ENCODE data around the gene SNUPN. TPM values are rescaled to one million over a fixed set of nuclear protein-coding genes. Genes with fewer than 3 reads are reported as not detected.

SNUPN gene
- total and polyA plus RNA-seq, 2 donors (not counting 1 experiment from before 2014, with no cell fraction given): 10.5 to 23.5 TPM

DNA sequence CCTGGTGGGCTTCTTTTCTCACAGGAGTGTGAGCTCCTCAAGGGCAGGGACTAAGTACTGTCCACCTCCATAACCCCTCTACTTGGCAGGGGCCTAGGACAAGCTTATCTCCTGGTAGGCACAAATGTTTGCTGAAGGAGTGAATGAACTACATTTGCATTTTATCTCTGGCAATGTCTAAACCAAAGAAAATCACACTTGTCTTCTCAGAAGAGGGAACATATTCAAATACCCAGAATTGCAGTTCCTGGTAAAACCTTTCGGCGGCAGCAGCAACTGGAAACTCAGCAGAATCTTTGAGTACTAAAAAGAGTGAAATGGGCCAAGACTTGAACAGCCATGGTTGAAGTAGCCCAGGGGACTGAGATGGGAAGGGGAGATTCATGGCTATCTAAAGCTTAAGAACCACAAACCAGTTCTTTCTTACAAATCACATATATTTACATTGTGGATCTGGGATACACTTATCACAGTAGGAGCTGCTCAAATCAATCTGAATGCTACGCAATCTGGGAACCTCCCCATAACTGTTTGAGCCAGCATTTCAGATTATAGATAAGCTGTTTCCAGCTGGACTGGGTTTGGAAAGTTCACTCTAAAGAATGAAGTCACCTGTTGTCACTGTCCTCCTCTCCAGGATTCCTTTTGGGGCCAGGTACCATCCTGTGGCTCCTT lies 27.7 kb downstream of the SNUPN start:
- TF ChIP-seq, protein P1, sequence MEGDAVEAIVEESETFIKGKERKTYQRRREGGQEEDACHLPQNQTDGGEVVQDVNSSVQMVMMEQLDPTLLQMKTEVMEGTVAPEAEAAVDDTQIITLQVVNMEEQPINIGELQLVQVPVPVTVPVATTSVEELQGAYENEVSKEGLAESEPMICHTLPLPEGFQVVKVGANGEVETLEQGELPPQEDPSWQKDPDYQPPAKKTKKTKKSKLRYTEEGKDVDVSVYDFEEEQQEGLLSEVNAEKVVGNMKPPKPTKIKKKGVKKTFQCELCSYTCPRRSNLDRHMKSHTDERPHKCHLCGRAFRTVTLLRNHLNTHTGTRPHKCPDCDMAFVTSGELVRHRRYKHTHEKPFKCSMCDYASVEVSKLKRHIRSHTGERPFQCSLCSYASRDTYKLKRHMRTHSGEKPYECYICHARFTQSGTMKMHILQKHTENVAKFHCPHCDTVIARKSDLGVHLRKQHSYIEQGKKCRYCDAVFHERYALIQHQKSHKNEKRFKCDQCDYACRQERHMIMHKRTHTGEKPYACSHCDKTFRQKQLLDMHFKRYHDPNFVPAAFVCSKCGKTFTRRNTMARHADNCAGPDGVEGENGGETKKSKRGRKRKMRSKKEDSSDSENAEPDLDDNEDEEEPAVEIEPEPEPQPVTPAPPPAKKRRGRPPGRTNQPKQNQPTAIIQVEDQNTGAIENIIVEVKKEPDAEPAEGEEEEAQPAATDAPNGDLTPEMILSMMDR (IDR thresholded peaks at IDR 0.05): no peak
- no peak for TF ChIP-seq EZH2 (IDR thresholded peaks at IDR 0.05; ENCODE audit: borderline replicate concordance, insufficient read depth, low read depth, low read length, poor library complexity, severe bottlenecking)
- Histone ChIP-seq H3K27me3 (replicated peaks in 1 of 4; ENCODE audit: control extremely low read depth in 1 of 4, control insufficient read depth in 3 of 4, insufficient read depth in 4 of 4, low read length in 3 of 4) (no peaks in the 10 kb centered on the region), H3K4me3 (ENCODE audit: control extremely low read depth in 1 of 5, extremely low read depth in 1 of 5, insufficient read depth in 1 of 5, low read depth in 2 of 5, low read length in 4 of 5) (no peak overlapping the region), H3K9ac (ENCODE audit: low read length) (no peak overlapping the region), H2AFZ (ENCODE audit: insufficient read depth, low read depth, low read length, poor library complexity, severe bottlenecking) (no peak overlapping the region), H3K36me3 (replicated peaks in 1 of 2; ENCODE audit: control extremely low read depth in 1 of 2, control insufficient read depth in 1 of 2, extremely low read depth in 1 of 2, insufficient read depth in 2 of 2, low read length in 1 of 2) (peaks cover 12 to 60% of the 10 kb centered on the region in 2 experiments), H3K4me1 (ENCODE audit: control insufficient read depth in 2 of 2, insufficient read depth in 2 of 2, low read length in 2 of 2) (no peaks in the 10 kb centered on the region), H4K20me1 (ENCODE audit: control insufficient read depth, insufficient read depth, low read length, poor library complexity, severe bottlenecking) (no peaks in the 10 kb centered on the region), H3K79me2 (ENCODE audit: control insufficient read depth, insufficient read depth, low read length) (no peaks in the 10 kb centered on the region), H3K27ac (ENCODE audit: low read length in 2 of 2) (no peak overlapping the region), H3K4me2 (replicated peaks; ENCODE audit: low read depth, low read length, poor library complexity, severe bottlenecking) (no peak overlapping the region), H3K9me3 (ENCODE audit: control extremely low read depth in 1 of 3, control insufficient read depth in 2 of 3, insufficient read depth in 1 of 3, low read length in 2 of 3) (no peaks in the 10 kb centered on the region)
- WGBS (ENCODE audit: insufficient coverage): 76% methylated on average over 3 of the region's 3 CpGs
- no peak overlapping the region for H3K27ac Mint-ChIP-seq
- ChIA-PET POLR2A (no interaction called here), CTCF (interaction anchor here (1.3 to 1.6 kb wide), 3 partner anchors 19 to 84 kb away, joined by 3 to 4 read pairs (median 4); partner anchors contain the start of genes PTPN9 and SNX33)
- ATAC-seq (ENCODE audit: low read depth) (no peak), DNase-seq (no peak)
- no peaks in the 10 kb centered on the region for H3K9me3 Mint-ChIP-seq (ENCODE audit: insufficient read depth)
- no peaks in the 10 kb centered on the region for H3K27me3 Mint-ChIP-seq
- H3K4me3 Mint-ChIP-seq: no peak overlapping the region
- H3K4me1 Mint-ChIP-seq: no peaks in the 10 kb centered on the region
- intact Hi-C loops (cut with micrococcal nuclease): no loop called here

DNA sequence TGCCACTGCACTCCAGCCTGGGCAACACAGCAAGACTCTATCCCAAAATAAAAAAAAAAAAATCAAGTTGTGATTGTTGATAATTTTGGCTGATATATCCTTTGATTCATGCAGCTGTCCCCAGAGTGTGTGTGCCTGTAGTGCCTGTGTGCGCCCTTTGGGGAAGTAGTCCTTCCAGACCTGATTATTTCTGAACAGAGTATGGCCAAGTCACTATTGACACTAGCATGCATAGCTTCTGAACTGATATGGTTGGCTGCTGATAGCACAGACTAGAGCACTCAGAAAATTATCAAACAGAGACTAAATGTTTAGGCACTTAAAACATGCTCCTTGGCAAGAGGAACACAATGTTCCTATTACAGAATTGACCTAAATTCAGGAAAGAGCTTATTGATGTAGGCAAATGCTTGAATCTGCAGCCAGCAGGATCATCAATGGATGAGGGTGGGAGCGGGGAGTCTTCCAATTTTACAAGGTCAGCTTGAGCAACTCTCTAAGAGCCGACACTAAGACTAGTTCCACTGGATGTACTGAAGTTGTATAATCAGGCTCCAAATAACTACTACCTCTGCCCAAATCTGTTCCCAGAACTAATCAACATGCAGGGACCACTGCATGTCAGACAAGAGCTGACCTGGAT lies 28.7 kb downstream of the SNUPN start:
- Mint-ChIP-seq H3K4me3 (no peak overlapping the region), H3K27me3 (no peaks in the 10 kb centered on the region), H3K9me3 (ENCODE audit: insufficient read depth) (no peaks in the 10 kb centered on the region), H3K4me1 (no peaks in the 10 kb centered on the region), H3K27ac (no peak overlapping the region)
- Histone ChIP-seq H3K9me3 (ENCODE audit: control extremely low read depth in 1 of 3, control insufficient read depth in 2 of 3, insufficient read depth in 1 of 3, low read length in 2 of 3) (no peaks in the 10 kb centered on the region), H3K9ac (ENCODE audit: low read length) (no peak overlapping the region), H3K4me1 (ENCODE audit: control insufficient read depth in 2 of 2, insufficient read depth in 2 of 2, low read length in 2 of 2) (no peaks in the 10 kb centered on the region), H3K4me3 (ENCODE audit: control extremely low read depth in 1 of 5, extremely low read depth in 1 of 5, insufficient read depth in 1 of 5, low read depth in 2 of 5, low read length in 4 of 5) (no peak overlapping the region), H3K4me2 (replicated peaks; ENCODE audit: low read depth, low read length, poor library complexity, severe bottlenecking) (no peak overlapping the region), H2AFZ (ENCODE audit: insufficient read depth, low read depth, low read length, poor library complexity, severe bottlenecking) (no peak overlapping the region), H4K20me1 (ENCODE audit: control insufficient read depth, insufficient read depth, low read length, poor library complexity, severe bottlenecking) (no peaks in the 10 kb centered on the region), H3K79me2 (ENCODE audit: control insufficient read depth, insufficient read depth, low read length) (no peaks in the 10 kb centered on the region), H3K36me3 (replicated peaks in 1 of 2; ENCODE audit: control extremely low read depth in 1 of 2, control insufficient read depth in 1 of 2, extremely low read depth in 1 of 2, insufficient read depth in 2 of 2, low read length in 1 of 2) (peaks cover 12 to 60% of the 10 kb centered on the region in 2 experiments), H3K27ac (ENCODE audit: low read length in 2 of 2) (no peak overlapping the region), H3K27me3 (replicated peaks in 1 of 4; ENCODE audit: control extremely low read depth in 1 of 4, control insufficient read depth in 3 of 4, insufficient read depth in 4 of 4, low read length in 3 of 4) (no peaks in the 10 kb centered on the region)
- TF ChIP-seq EZH2 (IDR thresholded peaks at IDR 0.05; ENCODE audit: borderline replicate concordance, insufficient read depth, low read depth, low read length, poor library complexity, severe bottlenecking): no peak
- TF ChIP-seq, protein P1 (IDR thresholded peaks at IDR 0.05): no peak
- POLR2A ChIA-PET: no interaction called here
- ATAC-seq (ENCODE audit: low read depth): no peak
- no peak for DNase-seq
- CTCF ChIA-PET: interaction anchor here (1.5 kb wide), 1 partner anchor 18 kb away, joined by 4 read pairs; the partner anchor contains the start of gene PTPN9
- intact Hi-C loops (cut with micrococcal nuclease): no loop called here
- WGBS (ENCODE audit: insufficient coverage): 100% methylated on average over 1 of the region's 3 CpGs
